ENCODE measurements around the gene TENT4B.

- TF ChIP-seq CTCF (IDR thresholded peaks at IDR 0.05) (no peak), POLR2A (IDR thresholded peaks at IDR 0.05) (no peak)
These were observed 51.5 kb downstream of the TENT4B start for GRCh38 chr16:50204453-50205108.
